Astrocyte of the spinal cord (primary cell): ENCODE measurements around the gene PTH.

ENCODE experiments used
- DNase-seq: peaks from one replicate; pipeline ENCODE4 v3.0.0; 2011; ENCODE audit warnings: low read depth, low spot score
- H3K4me3 ChIP-seq: 2 replicates; pipeline ENCODE4 v1.5.1; 2011; ENCODE audit warnings: low read depth, mild to moderate bottlenecking, low read length, moderate library complexity
- CTCF ChIP-seq: IDR thresholded peaks from 2 replicates; pipeline ENCODE4 v1.5.1; 2012; ENCODE audit warnings: low read depth, mild to moderate bottlenecking, low read length, inconsistent platforms
- in situ Hi-C: cut with HindIII; loops from 2 replicates; pipeline ENCODE4 v1.10.0; 2017; ENCODE audit warnings: low sequenced_read_pairs

The PTH gene

GRCh38 chr11:13495929-13496328 lies at the start of gene PTH:
Gene PTH, minus strand, starts transcription at chr11:13495997. Its CDS starts 3,142 bp downstream, at chr11:13492855.
- DNase-seq = no peak
- TF ChIP-seq CTCF = no peak
- in situ Hi-C loops = no loop called here
- no peak within 1 kb of the TSS for H3K4me3 ChIP-seq

- in situ Hi-C loops = no loop called here
- no peak overlapping the region for H3K4me3 ChIP-seq
- no peak for DNase-seq
- TF ChIP-seq CTCF = no peak
Measured at GRCh38 chr11:13538044-13538443, 42.2 kb upstream of the PTH start.

- in situ Hi-C loops = no loop called here
- no peak overlapping the region for H3K4me3 ChIP-seq
- DNase-seq = no peak
- no peak for TF ChIP-seq CTCF
Measured at GRCh38 chr11:13535819-13536218, 40.0 kb upstream of the PTH start.

- in situ Hi-C loops = no loop called here
- no peak for TF ChIP-seq CTCF
- H3K4me3 ChIP-seq = no peak overlapping the region
- DNase-seq = no peak
Measured at GRCh38 chr11:13534358-13534757, 38.6 kb upstream of the PTH start.

GRCh38 chr11:13525257-13525656 lies 29.5 kb upstream of the PTH start:
- in situ Hi-C loops = no loop called here
- no peak for DNase-seq
- H3K4me3 ChIP-seq = no peak overlapping the region
- TF ChIP-seq CTCF = no peak

- H3K4me3 ChIP-seq = no peak overlapping the region
- in situ Hi-C loops = no loop called here
- TF ChIP-seq CTCF = no peak
- no peak for DNase-seq
Measured at GRCh38 chr11:13503393-13503792, 7.6 kb upstream of the PTH start.

- in situ Hi-C loops = no loop called here
- no peak overlapping the region for H3K4me3 ChIP-seq
- TF ChIP-seq CTCF = no peak
- no peak for DNase-seq
Measured at GRCh38 chr11:13502492-13502891, 6.7 kb upstream of the PTH start.
